Measurements from ENCODE around the gene GPC4.

Gene GPC4

DNA sequence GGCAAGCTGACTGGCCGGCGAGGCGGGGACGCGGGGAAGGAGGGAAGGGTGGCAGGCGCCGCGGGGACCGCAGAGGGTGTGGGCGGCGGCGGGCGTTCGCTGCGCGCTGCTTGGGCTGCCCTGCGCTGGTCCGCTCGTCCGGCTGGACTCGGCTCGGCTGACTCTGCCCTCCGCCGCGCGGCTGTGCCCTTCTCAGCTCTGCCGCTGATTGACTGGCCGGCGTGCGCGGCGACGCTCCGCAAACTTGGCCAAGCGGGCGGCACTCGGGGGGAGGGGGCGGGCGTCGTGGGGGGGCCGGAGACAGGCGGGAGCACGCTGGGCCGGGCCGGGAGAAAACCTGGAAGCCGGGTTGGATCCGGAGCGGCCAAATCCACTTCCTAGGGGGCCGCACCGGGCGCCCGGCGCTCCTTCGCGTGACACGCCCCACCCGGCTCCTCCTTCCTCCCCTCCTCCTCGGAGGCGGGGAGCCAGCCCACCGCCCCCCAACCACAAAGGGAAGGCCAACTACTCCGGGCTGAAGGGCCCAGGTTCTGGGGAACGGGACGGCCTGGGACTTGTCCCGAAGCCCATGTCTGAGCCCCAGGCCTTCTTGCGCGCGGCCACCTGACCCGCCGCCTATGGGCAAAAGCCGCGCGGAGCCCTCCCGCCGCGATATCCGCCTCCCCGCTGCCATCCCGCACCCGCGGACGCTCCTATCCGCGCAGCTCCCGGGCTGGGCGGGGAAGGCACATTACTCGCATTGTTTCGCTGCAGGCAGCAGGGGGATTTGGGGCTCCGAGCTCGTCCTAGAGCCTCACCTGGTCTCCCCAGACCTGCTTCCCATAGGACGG is at the start of gene GPC4:
TSS of gene GPC4 (minus strand) at position 214 of the 830 bp plus-strand sequence. CDS start 524 bp downstream, outside the sequence.
- H3K36me3 Mint-ChIP-seq (ENCODE audit: low read depth), result no peaks in the 10 kb centered on the region
- no peak for DNase-seq (ENCODE audit: low spot score)
- H3K4me1 Mint-ChIP-seq (ENCODE audit: low read depth), result no peaks in the 10 kb centered on the region
- H3K9me3 Mint-ChIP-seq, result no peaks in the 10 kb centered on the region
- H3K4me3 Mint-ChIP-seq, result peak within 1 kb of the TSS; percentile 43
- H3K27ac Mint-ChIP-seq, result no peak within 1 kb of the TSS
- peaks cover 49% of the 10 kb centered on the region for H3K27me3 Mint-ChIP-seq (ENCODE audit: low read depth)

DNA sequence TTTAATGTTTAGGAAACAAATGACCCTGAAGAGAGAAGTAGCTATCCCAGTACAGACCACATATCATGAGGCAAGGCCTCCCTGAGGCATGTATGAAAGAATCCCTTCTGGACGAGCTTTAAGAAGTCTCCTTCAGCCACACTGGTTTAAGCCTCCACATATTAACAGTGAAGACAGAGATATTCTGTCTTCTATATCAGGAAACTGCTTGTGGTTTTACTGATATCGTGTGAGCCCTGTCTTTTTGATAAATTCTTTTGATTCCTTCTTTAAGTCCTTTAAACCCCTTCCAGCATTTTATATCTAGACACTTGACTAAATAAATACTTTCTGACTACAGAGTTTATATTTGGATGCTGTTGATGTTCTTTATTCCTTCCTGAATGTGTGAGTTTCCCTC is 45.9 kb upstream of the GPC4 start:
- Mint-ChIP-seq H3K36me3 (ENCODE audit: low read depth) (no peaks in the 10 kb centered on the region), H3K4me3 (no peak overlapping the region)

GRCh38 chrX:133454924-133455323 is 39.6 kb upstream of the GPC4 start:
- H3K4me3 Mint-ChIP-seq, result no peak overlapping the region
- H3K9me3 Mint-ChIP-seq, result no peaks in the 10 kb centered on the region
- H3K4me1 Mint-ChIP-seq (ENCODE audit: low read depth), result no peaks in the 10 kb centered on the region
- no peak for DNase-seq (ENCODE audit: low spot score)
- no peaks in the 10 kb centered on the region for H3K36me3 Mint-ChIP-seq (ENCODE audit: low read depth)
- H3K27ac Mint-ChIP-seq, result no peak overlapping the region
- H3K27me3 Mint-ChIP-seq (ENCODE audit: low read depth), result no peaks in the 10 kb centered on the region

More for the DNA sequence above, 45.9 kb upstream of the GPC4 start:
- no peaks in the 10 kb centered on the region for H3K27me3 Mint-ChIP-seq (ENCODE audit: low read depth)
- H3K4me1 Mint-ChIP-seq (ENCODE audit: low read depth), result no peaks in the 10 kb centered on the region
- DNase-seq (ENCODE audit: low spot score), result no peak
- H3K9me3 Mint-ChIP-seq, result no peaks in the 10 kb centered on the region
- no peak overlapping the region for H3K27ac Mint-ChIP-seq

DNA sequence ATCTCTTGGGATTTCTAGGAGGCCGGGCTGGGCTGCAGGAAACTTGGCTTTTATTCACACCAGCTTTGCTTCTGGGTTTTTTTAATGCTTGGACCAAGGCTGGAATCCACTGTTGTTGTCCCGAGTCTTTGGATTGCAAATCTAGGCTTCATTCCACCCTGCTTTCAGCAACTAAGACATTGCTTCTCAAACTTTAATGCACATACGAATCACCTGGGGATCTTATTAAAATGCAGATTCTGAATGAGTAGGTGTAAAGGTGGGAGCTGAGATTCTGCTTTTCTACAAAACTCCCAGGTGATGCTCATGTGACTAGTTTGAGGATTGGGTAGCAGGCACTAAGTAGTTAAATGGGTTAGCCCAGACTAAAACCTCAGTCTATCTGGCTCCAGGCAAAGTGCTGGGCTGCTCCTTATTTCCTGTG is 39.2 kb upstream of the GPC4 start:
- Mint-ChIP-seq H3K4me1 (ENCODE audit: low read depth) (no peaks in the 10 kb centered on the region), H3K27me3 (ENCODE audit: low read depth) (no peaks in the 10 kb centered on the region), H3K27ac (no peak overlapping the region), H3K4me3 (no peak overlapping the region), H3K36me3 (ENCODE audit: low read depth) (no peaks in the 10 kb centered on the region), H3K9me3 (no peaks in the 10 kb centered on the region)
- no peak for DNase-seq (ENCODE audit: low spot score)

DNA sequence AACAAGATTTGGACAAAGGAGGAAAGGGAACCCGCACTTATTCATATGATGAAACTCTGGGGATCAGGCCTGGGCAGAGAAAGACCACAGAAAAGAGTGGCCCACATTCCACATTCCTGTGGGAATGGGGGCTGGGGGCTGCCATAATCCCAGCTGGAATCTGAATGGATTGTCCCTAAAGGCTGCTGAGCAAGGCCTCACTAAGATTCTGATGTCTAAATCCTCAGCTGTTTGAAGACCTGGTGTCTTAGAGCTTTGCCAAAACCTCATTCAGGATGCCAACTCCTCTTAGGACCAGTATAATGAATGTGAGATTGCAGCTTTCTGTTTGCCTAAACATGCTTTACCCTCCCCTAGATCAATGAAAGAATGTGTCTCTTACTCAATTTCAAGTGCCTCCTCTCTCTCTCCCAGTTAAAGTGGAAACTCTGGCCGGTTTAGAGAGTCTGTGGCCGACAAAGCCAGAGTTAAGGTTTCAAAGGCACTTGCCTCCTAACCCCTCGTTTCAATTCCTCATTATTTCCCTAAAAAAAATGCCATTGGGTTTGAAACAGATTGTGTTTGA is 33.3 kb upstream of the GPC4 start:
- no peaks in the 10 kb centered on the region for H3K9me3 Mint-ChIP-seq
- H3K36me3 Mint-ChIP-seq (ENCODE audit: low read depth), result no peaks in the 10 kb centered on the region
- no peaks in the 10 kb centered on the region for H3K4me1 Mint-ChIP-seq (ENCODE audit: low read depth)
- DNase-seq (ENCODE audit: low spot score), result no peak
- H3K27me3 Mint-ChIP-seq (ENCODE audit: low read depth), result peaks cover 5% of the 10 kb centered on the region
- no peak overlapping the region for H3K4me3 Mint-ChIP-seq
- H3K27ac Mint-ChIP-seq, result no peak overlapping the region

GRCh38 chrX:133444952-133445831 is 29.9 kb upstream of the GPC4 start:
- DNase-seq (ENCODE audit: low spot score), result no peak
- Mint-ChIP-seq H3K4me1 (ENCODE audit: low read depth) (no peaks in the 10 kb centered on the region), H3K9me3 (no peaks in the 10 kb centered on the region), H3K36me3 (ENCODE audit: low read depth) (no peaks in the 10 kb centered on the region), H3K27me3 (ENCODE audit: low read depth) (peaks cover 5% of the 10 kb centered on the region), H3K27ac (no peak overlapping the region), H3K4me3 (no peak overlapping the region)

- Mint-ChIP-seq H3K27me3 (ENCODE audit: low read depth) (peaks cover 5% of the 10 kb centered on the region), H3K27ac (no peak overlapping the region), H3K36me3 (ENCODE audit: low read depth) (no peaks in the 10 kb centered on the region), H3K4me3 (no peak overlapping the region), H3K4me1 (ENCODE audit: low read depth) (no peaks in the 10 kb centered on the region), H3K9me3 (no peaks in the 10 kb centered on the region)
- DNase-seq (ENCODE audit: low spot score), result no peak
Observed at GRCh38 chrX:133444196-133444595, 28.9 kb upstream of the GPC4 start.

GRCh38 chrX:133440797-133441163 is 25.5 kb upstream of the GPC4 start:
- DNase-seq (ENCODE audit: low spot score), result no peak
- no peak overlapping the region for H3K4me3 Mint-ChIP-seq
- H3K4me1 Mint-ChIP-seq (ENCODE audit: low read depth), result no peaks in the 10 kb centered on the region
- no peaks in the 10 kb centered on the region for H3K36me3 Mint-ChIP-seq (ENCODE audit: low read depth)
- H3K27me3 Mint-ChIP-seq (ENCODE audit: low read depth), result peaks cover 5% of the 10 kb centered on the region
- no peak overlapping the region for H3K27ac Mint-ChIP-seq
- H3K9me3 Mint-ChIP-seq, result no peaks in the 10 kb centered on the region

DNA sequence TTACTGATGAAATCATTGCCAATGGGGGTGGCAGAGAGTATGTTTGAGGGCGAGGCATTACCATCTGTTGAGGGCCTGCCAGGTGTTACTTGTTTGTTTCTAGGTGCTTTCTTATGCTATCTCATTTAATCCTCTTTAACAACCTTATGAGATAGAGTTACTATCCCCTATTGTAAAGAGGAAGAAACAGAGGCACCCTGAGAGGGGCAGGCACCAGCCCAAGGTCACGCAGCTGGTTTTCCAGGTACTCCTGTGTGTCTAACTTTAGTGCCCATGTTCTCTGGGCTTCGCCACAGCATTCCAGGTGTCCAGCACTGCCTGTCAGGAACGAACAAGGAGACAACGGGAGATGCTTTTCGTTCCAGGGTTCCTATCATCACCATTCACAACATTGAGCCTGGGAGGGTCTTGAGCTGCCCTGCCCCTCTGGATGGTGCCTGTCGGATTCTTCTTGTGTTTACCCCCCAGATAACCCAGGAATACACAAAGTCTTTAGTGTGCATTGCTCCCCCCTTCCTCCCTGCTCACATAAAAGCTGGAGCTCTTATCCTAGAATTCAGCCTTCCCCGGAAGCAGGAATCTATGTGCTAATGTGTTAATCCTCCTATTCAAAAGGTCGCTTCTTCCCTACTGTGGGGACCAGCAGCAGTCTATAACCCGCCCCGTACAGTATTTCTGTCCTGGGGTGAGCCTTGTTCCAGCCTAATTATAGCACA is 24.9 kb upstream of the GPC4 start:
- no peak for DNase-seq (ENCODE audit: low spot score)
- Mint-ChIP-seq H3K4me1 (ENCODE audit: low read depth) (no peaks in the 10 kb centered on the region), H3K4me3 (no peak overlapping the region), H3K27ac (no peak overlapping the region), H3K9me3 (no peaks in the 10 kb centered on the region), H3K27me3 (ENCODE audit: low read depth) (peaks cover 2% of the 10 kb centered on the region), H3K36me3 (ENCODE audit: low read depth) (no peaks in the 10 kb centered on the region)

GRCh38 chrX:133437766-133438165 is 22.5 kb upstream of the GPC4 start:
- no peaks in the 10 kb centered on the region for H3K9me3 Mint-ChIP-seq
- H3K27ac Mint-ChIP-seq, result no peak overlapping the region
- DNase-seq (ENCODE audit: low spot score), result no peak
- no peaks in the 10 kb centered on the region for H3K36me3 Mint-ChIP-seq (ENCODE audit: low read depth)
- no peaks in the 10 kb centered on the region for H3K27me3 Mint-ChIP-seq (ENCODE audit: low read depth)
- H3K4me1 Mint-ChIP-seq (ENCODE audit: low read depth), result no peaks in the 10 kb centered on the region
- no peak overlapping the region for H3K4me3 Mint-ChIP-seq

DNA sequence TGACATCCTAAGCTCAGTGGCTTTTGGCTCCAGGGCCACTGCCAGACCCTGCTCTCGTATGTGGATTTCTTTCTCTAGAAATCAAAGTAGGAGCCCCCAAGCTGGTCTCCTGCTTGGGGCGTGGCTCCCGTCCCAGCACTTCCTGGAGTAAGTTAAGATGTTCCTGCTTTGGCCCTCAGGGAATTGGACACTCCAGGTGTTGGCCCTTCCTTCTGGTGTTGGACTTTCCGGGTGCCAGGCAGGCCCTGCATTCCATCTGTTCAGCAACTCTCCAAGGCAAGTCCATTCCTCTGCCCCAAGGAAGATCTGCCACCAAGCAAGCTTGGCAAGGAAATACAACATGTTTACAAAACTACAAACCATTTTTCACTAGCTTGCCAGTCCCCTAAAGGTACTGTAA is 22.1 kb upstream of the GPC4 start:
- Mint-ChIP-seq H3K4me1 (ENCODE audit: low read depth) (no peaks in the 10 kb centered on the region), H3K4me3 (no peak overlapping the region), H3K9me3 (no peaks in the 10 kb centered on the region), H3K27ac (no peak overlapping the region), H3K27me3 (ENCODE audit: low read depth) (no peaks in the 10 kb centered on the region), H3K36me3 (ENCODE audit: low read depth) (no peaks in the 10 kb centered on the region)
- no peak for DNase-seq (ENCODE audit: low spot score)

GRCh38 chrX:133435544-133436124 is 20.3 kb upstream of the GPC4 start:
- Mint-ChIP-seq H3K36me3 (ENCODE audit: low read depth) (no peaks in the 10 kb centered on the region), H3K27me3 (ENCODE audit: low read depth) (no peaks in the 10 kb centered on the region), H3K27ac (no peak overlapping the region), H3K4me1 (ENCODE audit: low read depth) (no peaks in the 10 kb centered on the region), H3K4me3 (no peak overlapping the region), H3K9me3 (no peaks in the 10 kb centered on the region)
- DNase-seq (ENCODE audit: low spot score), result no peak

DNA sequence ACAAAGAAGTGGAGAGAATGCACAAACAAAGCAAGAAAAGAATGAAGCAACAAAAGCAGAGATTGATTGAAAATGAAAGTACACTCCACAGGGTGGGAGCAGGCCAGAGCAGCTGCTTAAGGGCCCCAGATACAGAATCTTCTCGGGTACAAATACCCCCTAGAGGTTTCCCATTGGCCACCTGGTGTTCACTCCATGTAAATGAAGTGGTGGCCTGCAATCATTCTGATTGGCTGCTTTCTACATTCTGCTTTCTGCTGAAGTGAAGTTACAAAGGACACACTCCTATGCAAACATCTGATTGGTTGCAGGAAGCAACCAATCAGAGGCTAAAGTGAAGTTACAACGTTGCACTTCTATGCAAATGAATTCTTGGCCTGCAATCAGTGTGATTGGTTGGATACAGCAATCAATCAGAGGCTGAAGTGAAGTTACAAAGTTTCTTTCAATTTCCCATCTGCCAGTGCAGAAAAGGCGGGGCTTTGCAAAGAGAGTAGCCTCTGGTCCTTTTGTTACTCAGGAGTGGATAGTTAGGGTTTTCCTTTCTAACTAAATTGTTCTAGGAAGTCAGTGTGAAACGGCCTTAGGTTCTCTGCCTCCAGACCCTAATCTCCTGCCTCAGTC is 19.0 kb upstream of the GPC4 start:
- Mint-ChIP-seq H3K36me3 (ENCODE audit: low read depth) (no peaks in the 10 kb centered on the region), H3K9me3 (no peaks in the 10 kb centered on the region), H3K4me1 (ENCODE audit: low read depth) (no peaks in the 10 kb centered on the region), H3K27ac (no peak overlapping the region), H3K4me3 (no peak overlapping the region), H3K27me3 (ENCODE audit: low read depth) (no peaks in the 10 kb centered on the region)
- no peak for DNase-seq (ENCODE audit: low spot score)
